K562 (cell line): ENCODE data around the gene SOHLH1. TPM values are rescaled to one million over a fixed set of nuclear protein-coding genes. Genes with fewer than 3 reads are reported as not detected.

Experiments
- ATAC-seq: fragments of 200-7000 bp; cut with Tn5 transposase; 3 replicates; pipeline ENCODE4 v1.9.1; 2020; ENCODE audit warnings: moderate library complexity
- BruUV-seq: library from RNA; stranded (reverse); fragments of 400-500 nt; replicated peaks from 2 replicates; lab custom pipeline; 2021; lab: Mats Ljungman, UMichigan
- CTCF ChIA-PET: fragments of 300-600 bp; formaldehyde crosslinking; extraction: SDS; loops from one replicate; lab custom pipeline; 2021; ENCODE audit warnings: low intra/inter-chr PET ratio; lab: Yijun Ruan, JAX
- POLR2A ChIA-PET: fragments of 300-600, 350-650 bp; sonication (Branson Sonifier 250); formaldehyde crosslinking; extraction: SDS; loops from one replicate; lab custom pipeline; 2021; ENCODE audit warnings: antibody characterized with exemption, inconsistent platforms; lab: Yijun Ruan, JAX
- DNase-seq, 4 experiments: peaks; one replicate each; pipeline versions ENCODE4 v3.0.0 to v3.0.0-alpha.2; 2011 to 2018; ENCODE audit warnings: low spot score in 3 of 4, mixed read lengths in 3 of 4; ENCODE audit errors: extremely low read depth in 1 of 4
- FAIRE-seq: peaks from 2 replicates; lab custom pipeline; 2011; peaks lifted over from hg19 to GRCh38; lab: Jason Lieb, UNC
- H2AFZ ChIP-seq: 2 replicates; pipeline ENCODE4 v1.6.0; 2011; ENCODE audit warnings: low read depth, low read length, control low read depth, inconsistent platforms
- H3K27ac ChIP-seq: fragments of 200-600 bp; 3 replicates; pipeline ENCODE4 v1.8.0; 2011; ENCODE audit warnings: low read depth, mild to moderate bottlenecking, control low read depth, inconsistent platforms, low read length, moderate library complexity, mixed read lengths; ENCODE audit errors: extremely low read depth
- H3K27me3 ChIP-seq, 2 experiments: fragments of 300-600 bp in 1 of 2; 2 replicates in 1 of 2; 3 replicates in 1 of 2; pipeline versions ENCODE4 v1.6.0 to v1.8.0; 2011; ENCODE audit warnings: inconsistent platforms in 2 of 2, low read length in 2 of 2, mild to moderate bottlenecking in 1 of 2, mixed read lengths in 1 of 2, moderate library complexity in 1 of 2; ENCODE audit not compliant: control insufficient read depth in 2 of 2, insufficient read depth in 2 of 2
- H3K36me3 ChIP-seq: fragments of 300-600 bp; 3 replicates; pipeline ENCODE4 v1.8.0; 2011; ENCODE audit warnings: mild to moderate bottlenecking, low read length, inconsistent platforms; ENCODE audit not compliant: control insufficient read depth, insufficient read depth
- H3K4me1 ChIP-seq, 2 experiments: fragments of 200-600 bp in 1 of 2; replicated peaks in 1 of 2; 2 replicates in 1 of 2; 3 replicates in 1 of 2; pipeline versions ENCODE4 v1.5.1 to v1.8.0; 2011; ENCODE audit warnings: inconsistent platforms in 2 of 2, low read length in 2 of 2, mild to moderate bottlenecking in 1 of 2, mixed read lengths in 1 of 2, moderate library complexity in 1 of 2; ENCODE audit not compliant: control insufficient read depth in 2 of 2, insufficient read depth in 2 of 2
- H3K4me2 ChIP-seq: 2 replicates; pipeline ENCODE4 v1.6.1; 2011; ENCODE audit warnings: low read length, control low read depth, inconsistent platforms, mixed read lengths; ENCODE audit not compliant: insufficient read depth
- H3K4me3 ChIP-seq: fragments of 200-600 bp; sonication (generic), shearing (Covaris generic); 2 replicates; pipeline ENCODE4 v1.5.1; 2016; ENCODE audit warnings: control low read depth, inconsistent platforms
- H3K79me2 ChIP-seq: fragments of 200-600 bp; 3 replicates; pipeline ENCODE4 v1.8.0; 2011; ENCODE audit warnings: low read length, inconsistent platforms; ENCODE audit not compliant: control insufficient read depth, insufficient read depth
- H3K9ac ChIP-seq, 2 experiments: 2 replicates each; pipeline versions ENCODE4 v1.6.0 to v1.6.1; 2011; ENCODE audit warnings: low read depth in 2 of 2, low read length in 2 of 2, control low read depth in 1 of 2, inconsistent platforms in 1 of 2, mild to moderate bottlenecking in 1 of 2, mixed read lengths in 1 of 2; ENCODE audit not compliant: insufficient read depth in 1 of 2
- H3K9me1 ChIP-seq: one replicate; pipeline ENCODE4 v1.6.0; 2011; ENCODE audit warnings: inconsistent platforms, mild to moderate bottlenecking, low read length, moderate library complexity; ENCODE audit not compliant: control insufficient read depth, insufficient read depth
- H3K9me3 ChIP-seq: replicated peaks from 2 replicates; pipeline ENCODE4 v1.5.1; 2011; ENCODE audit warnings: low read depth, low read length, inconsistent platforms; ENCODE audit not compliant: control insufficient read depth, insufficient read depth
- H4K20me1 ChIP-seq: replicated peaks from 2 replicates; pipeline ENCODE4 v1.6.1; 2011; ENCODE audit warnings: low read length, inconsistent platforms, mixed read lengths; ENCODE audit not compliant: control insufficient read depth, insufficient read depth
- ARID1B ChIP-seq: fragments of 450-650 bp; IDR thresholded peaks from 2 replicates; pipeline ENCODE4 v1.6.1; 2016; ENCODE audit warnings: antibody characterized with exemption, mild to moderate bottlenecking, inconsistent platforms
- COPS2 ChIP-seq: fragments of 450-650 bp; conservative IDR thresholded peaks from 2 replicates; pipeline ENCODE4 v1.6.1; 2016; ENCODE audit warnings: mild to moderate bottlenecking, moderate library complexity
- E2F3 ChIP-seq: fragments of 250-450 bp; sonication (Bioruptor Pico); IDR thresholded peaks from 2 replicates; pipeline ENCODE4 v1.4.0; 2020; ENCODE audit warnings: mild to moderate bottlenecking
- FOXM1 ChIP-seq, 2 experiments: fragments of 450-650 bp in 1 of 2; sonication (generic) in 1 of 2; formaldehyde crosslinking in 1 of 2; IDR thresholded peaks; 2 replicates each; pipeline versions ENCODE4 v1.6.1 to v1.9.0; 2017 to 2022; ENCODE audit warnings: low read depth in 2 of 2, mild to moderate bottlenecking in 2 of 2, missing genetic modification reagents in 1 of 2, moderate library complexity in 1 of 2
- ILK ChIP-seq: fragments of 450-650 bp; IDR thresholded peaks from 2 replicates; pipeline ENCODE4 v1.6.1; 2016; ENCODE audit warnings: missing genetic modification characterization, low read depth, mild to moderate bottlenecking, missing compliant biosample characterization, moderate library complexity, borderline replicate concordance
- MCM2 ChIP-seq: fragments of 450-650 bp; IDR thresholded peaks from 2 replicates; pipeline ENCODE4 v1.6.1; 2017; ENCODE audit warnings: low read depth, mild to moderate bottlenecking
- MXI1 ChIP-seq: IDR thresholded peaks from 2 replicates; pipeline ENCODE4 v1.6.1; 2011; ENCODE audit warnings: low read depth, mild to moderate bottlenecking, improper control_type of control experiment, low read length
- NCOA6 ChIP-seq: fragments of 450-650 bp; IDR thresholded peaks from 2 replicates; pipeline ENCODE4 v1.6.1; 2017; ENCODE audit warnings: mild to moderate bottlenecking
- NELFE ChIP-seq: IDR thresholded peaks from 2 replicates; pipeline ENCODE4 v1.6.1; 2011; ENCODE audit warnings: mild to moderate bottlenecking; ENCODE audit not compliant: insufficient read depth, insufficient read length
- RBM15 ChIP-seq: fragments of 200-400 bp; formaldehyde crosslinking; IDR thresholded peaks from 2 replicates; pipeline ENCODE4 v1.6.1; 2018; ENCODE audit warnings: mild to moderate bottlenecking, low read length, moderate library complexity; ENCODE audit not compliant: insufficient read depth
- SIN3A ChIP-seq, 2 experiments: fragments of 150-350 bp in 1 of 2; IDR thresholded peaks; 2 replicates each; pipeline ENCODE4 v1.6.1; 2011 to 2016; ENCODE audit warnings: borderline replicate concordance in 2 of 2, low read depth in 2 of 2, low read length in 2 of 2, mild to moderate bottlenecking in 2 of 2, moderate library complexity in 2 of 2; ENCODE audit not compliant: control insufficient read depth in 1 of 2
- TRIM24 ChIP-seq, 2 experiments: fragments of 450-650 bp; IDR thresholded peaks; 2 replicates each; pipeline ENCODE4 v1.6.1; 2016
- ZNF263 ChIP-seq: sonication (generic); formaldehyde crosslinking; IDR thresholded peaks from 2 replicates; pipeline ENCODE4 v1.8.0; 2022; ENCODE audit warnings: mild to moderate bottlenecking, missing genetic modification reagents, borderline replicate concordance
- ZNF277 ChIP-seq: fragments of 250-450 bp; sonication (Bioruptor Pico); IDR thresholded peaks from 2 replicates; pipeline ENCODE4 v1.8.0; 2022; ENCODE audit warnings: inconsistent platforms, mild to moderate bottlenecking, moderate library complexity, borderline replicate concordance
- ZNF589 ChIP-seq: fragments of 200-800 bp; sonication (Bioruptor generic); IDR thresholded peaks from 2 replicates; pipeline ENCODE4 v1.6.1; 2016; ENCODE audit warnings: low read depth, missing genetic modification characterization, missing compliant biosample characterization
- ZNF77 ChIP-seq: fragments of 250-450 bp; sonication (Bioruptor Pico); IDR thresholded peaks from 2 replicates; pipeline ENCODE4 v1.5.0; 2020
- WGBS: fragments of 100-300 bp; shearing (Covaris generic); methylation state at CpG from one replicate; pipeline ENCODE4 v1.1.6; 2016; ENCODE audit warnings: low coverage, mixed read lengths; ENCODE audit not compliant: insufficient coverage; ENCODE audit errors: missing lambda C conversion rate; 5-methylcytosine and 5-hydroxymethylcytosine counted together
- in situ Hi-C: fragments of 300-500 bp; cut with MboI; formaldehyde crosslinking; loops from 4 replicates; pipeline ENCODE4 v1.15.0; 2018; ENCODE audit warnings: inconsistent platforms, mixed read lengths
- intact Hi-C: fragments of 100-400 bp; cut with micrococcal nuclease; formaldehyde crosslinking; loops from 2 replicates; pipeline ENCODE4 v1.14.2; 2022
- polyA plus RNA-seq, 8 experiments: library from polyadenylated mRNA; depleted of rRNA in 4 of 8; stranded (reverse) in 5 of 8; unstranded in 3 of 8; fragments of >200 nt; fragmentation: Nextera tagmentation in 2 of 8; fragmentation: Illumina TruSeq in 1 of 8; extraction: Ambion mirVana in 2 of 8; extraction: Trizol in 1 of 8; gene quantifications; 2 replicates each; pipeline versions ENCODE4 v1.2.1 to v1.2.3, GENCODE V29; 2011 to 2014; ENCODE audit warnings: inconsistent platforms in 1 of 8, missing spikeins in 1 of 8
- total RNA-seq, 7 experiments: library from RNA; depleted of rRNA in 6 of 7; stranded (reverse); fragments of >200 nt in 6 of 7; fragmentation: Illumina TruSeq in 2 of 7; extraction: Trizol in 2 of 7; gene quantifications; 2 replicates each; pipeline versions ENCODE4 v1.2.1 to v1.2.3, GENCODE V29; 2011 to 2021; ENCODE audit warnings: low replicate concordance in 1 of 7

SOHLH1 gene
- total and polyA plus RNA-seq, 9 of the 15 experiments (the other 6 are each of a cell fraction or from before 2014, with no cell fraction given): 0.17 to 0.41 (median 0.29) TPM; not detected in 6

- Histone ChIP-seq H3K4me1 (no peaks in the 10 kb centered on the region), H3K27ac (no peak overlapping the region), H2AFZ (no peak overlapping the region), H3K36me3 (no peaks in the 10 kb centered on the region), H3K27me3 (peaks cover 37 to 72% of the 10 kb centered on the region in 2 experiments), H3K4me3 (no peak overlapping the region), H3K9ac (no peak overlapping the region), H4K20me1 (peaks cover 7% of the 10 kb centered on the region; the same call in 1 of the 2 replicates), H3K4me2 (no peak overlapping the region), H3K9me1 (no peaks in the 10 kb centered on the region), H3K79me2 (no peaks in the 10 kb centered on the region), H3K9me3 (no peaks in the 10 kb centered on the region)
- CTCF ChIA-PET: no interaction called here
- FAIRE-seq (no peak), DNase-seq (no peak), ATAC-seq (no peak)
- WGBS: no CpG with 5 or more reads among the region's 3 CpGs
- POLR2A ChIA-PET: interaction anchor here (0.6 kb wide), 1 partner anchor 305 kb away, joined by 3 read pairs; no protein-coding TSS in a partner anchor
- TF ChIP-seq SIN3A (IDR thresholded peaks at IDR 0.05; ENCODE audit: borderline replicate concordance in 2 of 2, control insufficient read depth in 1 of 2, low read depth in 2 of 2, low read length in 2 of 2): no peak
- TF ChIP-seq MCM2: no peak
- no peak for TF ChIP-seq ILK (tag)
- no peak for TF ChIP-seq ZNF277 (CRISPR knock-in tag)
- no peak for TF ChIP-seq TRIM24 (IDR thresholded peaks at IDR 0.05)
- TF ChIP-seq RBM15: no peak
- TF ChIP-seq FOXM1 (IDR thresholded peaks at IDR 0.05; ENCODE audit: low read depth): no peak
- TF ChIP-seq FOXM1 (CRISPR knock-in tag; IDR thresholded peaks at IDR 0.05; ENCODE audit: low read depth): no peak
- TF ChIP-seq COPS2: no peak
- no peak for TF ChIP-seq ZNF77 (CRISPR knock-in tag)
- no peak for TF ChIP-seq ZNF589 (CRISPR knock-in tag)
- no peak for TF ChIP-seq MXI1
- TF ChIP-seq NCOA6: no peak
- TF ChIP-seq ZNF263 (CRISPR knock-in tag): no peak
- TF ChIP-seq NELFE: no peak
- no peak for TF ChIP-seq E2F3 (CRISPR knock-in tag)
- TF ChIP-seq ARID1B: no peak
- in situ Hi-C loops: no loop called here
- intact Hi-C loops: no loop called here
- BruUV-seq: no TSS peak
Measured at GRCh38 chr9:135663451-135663770, 35.9 kb downstream of the SOHLH1 start.
